ENCODE measurements around the gene KCNH1. TPM values are rescaled to one million over a fixed set of nuclear protein-coding genes. Genes with fewer than 3 reads are reported as not detected.

KCNH1 gene
- total and polyA plus RNA-seq, 10 of the 15 experiments (the other 5 are each of a cell fraction or from before 2014, with no cell fraction given), result 0.02 to 0.04 (median 0.04) TPM; not detected in 7

DNA sequence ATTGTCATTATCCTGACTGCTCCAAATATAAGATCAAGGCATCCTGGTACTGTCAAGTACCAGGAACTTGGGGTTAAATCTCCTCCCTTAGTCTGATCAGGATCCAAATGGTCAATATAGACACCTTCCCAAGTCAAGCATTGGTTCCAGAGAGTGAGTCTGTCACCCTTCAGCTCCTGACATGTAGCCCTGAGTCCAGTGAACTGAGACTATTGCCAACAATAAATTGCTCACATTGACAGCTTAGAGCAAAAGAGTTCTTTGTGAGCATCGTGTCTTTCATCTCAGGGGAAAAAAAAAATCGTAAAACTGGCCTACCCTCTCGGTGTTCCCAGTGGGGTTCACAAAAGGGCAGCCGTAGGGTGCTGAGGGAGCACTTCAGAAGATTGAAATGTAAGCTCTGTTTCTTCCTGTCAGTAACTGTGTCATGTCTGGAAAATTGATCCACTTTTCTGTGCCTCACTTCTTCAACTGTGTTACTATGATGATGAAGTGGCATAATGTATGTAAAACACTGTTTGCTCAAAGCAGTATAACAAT is 228.5 kb downstream of the KCNH1 start:
- no peaks in the 10 kb centered on the region for H4K20me1 ChIP-seq (ENCODE audit: control insufficient read depth, insufficient read depth)
- in situ Hi-C loops (cut with MboI), result no loop called here
- no peaks in the 10 kb centered on the region for H3K9me3 ChIP-seq (replicated peaks; ENCODE audit: control insufficient read depth, insufficient read depth, low read length)
- no peaks in the 10 kb centered on the region for H3K79me2 ChIP-seq (ENCODE audit: control insufficient read depth, insufficient read depth, low read length)
- 29% methylated on average over 4 of the region's 4 CpGs for WGBS (ENCODE audit: insufficient coverage, insufficient replicate concordance, low lambda C conversion rate, missing lambda C conversion rate)
- ChIA-PET RAD21 (ENCODE audit: unreplicated experiment) (no interaction called here), SMC1A (ENCODE audit: uncharacterized antibody, unreplicated experiment) (no interaction called here), CTCF (interaction anchor here (0.6 kb wide), 1 partner anchor 324 kb away, joined by 4 read pairs; no protein-coding TSS in a partner anchor), POLR2A (no interaction called here)
- TF ChIP-seq E4F1 (IDR thresholded peaks at IDR 0.05; ENCODE audit: borderline replicate concordance, partially characterized antibody), result no peak
- TF ChIP-seq FOS (IDR thresholded peaks at IDR 0.05; ENCODE audit: borderline replicate concordance, extremely low read depth, insufficient read length), result no peak
- TF ChIP-seq MTA2 (IDR thresholded peaks at IDR 0.05; ENCODE audit: low read depth), result no peak
- TF ChIP-seq IKZF1 (conservative IDR thresholded peaks at IDR 0.05), result no peak
- no peak for TF ChIP-seq CREM (IDR thresholded peaks at IDR 0.05; ENCODE audit: low read depth)
- TF ChIP-seq EGR1 (IDR thresholded peaks at IDR 0.05; ENCODE audit: borderline replicate concordance in 1 of 2, low read depth in 2 of 2, low read length in 2 of 2), result no peak
- H2AFZ ChIP-seq (ENCODE audit: control insufficient read depth, low read depth, low read length), result no peak overlapping the region
- H3K4me1 ChIP-seq (ENCODE audit: control insufficient read depth, insufficient read depth, low read length), result no peaks in the 10 kb centered on the region
- no peak overlapping the region for H3K4me2 ChIP-seq (ENCODE audit: control insufficient read depth, insufficient read depth)
- no peak overlapping the region for H3K9ac ChIP-seq (ENCODE audit: control insufficient read depth, insufficient read depth, low read length)
- H3K4me3 ChIP-seq, result no peak overlapping the region
- H3K27me3 ChIP-seq (replicated peaks in 1 of 2; ENCODE audit: control insufficient read depth in 2 of 2, insufficient read depth in 2 of 2, low read length in 1 of 2), result no peaks in the 10 kb centered on the region
- no peak for ATAC-seq
- no peaks in the 10 kb centered on the region for H3K36me3 ChIP-seq (ENCODE audit: control insufficient read depth in 2 of 2, insufficient read depth in 2 of 2, low read length in 1 of 2)
- FAIRE-seq, result no peak
- BruUV-seq (replicated peaks), result no TSS peak
- intact Hi-C loops (cut with micrococcal nuclease; ENCODE audit: unreplicated experiment), result no loop called here
- no peak overlapping the region for H3K27ac ChIP-seq (ENCODE audit: control insufficient read depth, insufficient read depth)
- DNase-seq (ENCODE audit: low read depth, low spot score), result no peak

Measured in GM12878 (cell line).